Fibroblast of mammary gland (primary cell): ENCODE results near the gene SEMA6D.

Experiments
- DNase-seq: peaks from one replicate; pipeline ENCODE4 v3.0.0-alpha.2; 2010; ENCODE audit warnings: low read depth
- H3K4me3 ChIP-seq: 2 replicates; pipeline ENCODE4 v1.5.1; 2011; ENCODE audit warnings: low read depth, mild to moderate bottlenecking, low read length, moderate library complexity; ENCODE audit not compliant: control insufficient read depth
- CTCF ChIP-seq: conservative IDR thresholded peaks from 2 replicates; pipeline ENCODE4 v1.5.1; 2011; ENCODE audit warnings: low read depth, low read length, inconsistent platforms; ENCODE audit not compliant: control insufficient read depth, insufficient read depth

The SEMA6D gene

DNA sequence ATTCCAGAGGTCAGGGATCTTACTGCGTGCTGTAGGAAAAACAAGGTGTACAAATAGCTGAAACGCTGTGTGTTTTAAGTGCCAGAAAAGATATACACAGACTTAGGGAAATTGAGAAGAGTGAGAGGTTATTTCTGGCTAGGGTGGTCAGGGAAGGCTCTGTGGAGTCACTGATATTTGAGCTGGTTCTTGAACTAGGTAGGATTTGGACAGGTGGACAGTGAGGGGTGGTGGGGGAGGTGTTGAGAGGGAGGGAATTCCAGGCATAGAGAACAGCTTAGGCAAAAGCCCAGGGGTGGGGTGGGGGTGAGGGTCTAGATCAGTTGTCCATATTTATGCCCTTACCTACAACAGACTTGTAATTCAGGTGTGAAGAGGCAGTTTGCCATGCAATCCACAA, 7.0 kb downstream of the SEMA6D start:
- no peak for TF ChIP-seq CTCF
- DNase-seq = no peak
- no peak overlapping the region for H3K4me3 ChIP-seq

- H3K4me3 ChIP-seq = no peak overlapping the region
- no peak for TF ChIP-seq CTCF
- DNase-seq = no peak
Observed at GRCh38 chr15:47725051-47725450, 7.7 kb downstream of the SEMA6D start.

DNA sequence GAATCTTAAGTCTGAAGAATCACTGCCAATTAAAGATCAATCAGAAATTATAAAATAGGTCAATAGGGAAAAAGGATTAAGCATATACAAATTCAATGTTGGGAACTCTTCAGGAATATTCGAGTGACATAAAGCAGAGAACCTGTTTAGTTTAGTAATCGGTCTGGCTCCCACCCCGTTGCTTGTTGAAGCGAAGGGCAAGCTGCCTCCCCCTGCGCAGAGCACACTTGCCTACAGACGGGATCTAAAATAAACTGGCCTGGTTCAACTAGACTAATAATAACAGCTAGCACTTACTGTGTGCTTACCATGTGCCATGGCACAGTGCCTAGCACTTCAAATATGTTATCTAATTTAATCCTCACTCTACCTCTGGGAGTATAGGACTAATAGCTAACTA, 8.6 kb downstream of the SEMA6D start:
- no peak overlapping the region for H3K4me3 ChIP-seq
- no peak for DNase-seq
- no peak for TF ChIP-seq CTCF

- TF ChIP-seq CTCF = no peak
- DNase-seq = no peak
- no peak overlapping the region for H3K4me3 ChIP-seq
Observed at GRCh38 chr15:47726399-47726823, 9.1 kb downstream of the SEMA6D start.

DNA sequence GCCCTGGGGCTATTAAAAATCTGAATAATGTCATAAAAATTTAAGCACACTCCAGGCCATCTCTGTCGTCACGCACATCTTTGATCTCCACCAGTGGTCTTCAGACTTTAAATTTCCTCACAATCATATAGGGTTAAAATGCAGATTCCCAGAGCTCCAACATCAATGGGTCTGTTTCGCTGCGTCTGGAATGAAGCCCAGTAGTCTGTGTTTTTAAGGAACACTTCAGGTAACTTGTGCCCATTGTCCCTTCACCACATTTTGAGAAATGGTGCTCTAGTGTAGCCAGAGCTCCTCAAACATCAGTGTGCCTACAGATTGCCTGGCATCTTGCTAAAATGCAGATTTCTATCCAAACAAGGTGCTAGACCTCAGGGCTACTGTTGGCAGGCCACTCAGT, 9.8 kb downstream of the SEMA6D start:
- no peak overlapping the region for H3K4me3 ChIP-seq
- DNase-seq = no peak
- no peak for TF ChIP-seq CTCF

GRCh38 chr15:47727676-47728075, 10.4 kb downstream of the SEMA6D start:
- DNase-seq = no peak
- H3K4me3 ChIP-seq = no peak overlapping the region
- TF ChIP-seq CTCF = no peak

GRCh38 chr15:47728426-47728825, 11.1 kb downstream of the SEMA6D start:
- no peak for TF ChIP-seq CTCF
- H3K4me3 ChIP-seq = no peak overlapping the region
- DNase-seq = no peak
